Astrocyte (in vitro differentiated cells and primary cell): Measurements from ENCODE around the gene CCDC89.

ENCODE experiments used
- CTCF ChIP-seq: IDR thresholded peaks from 2 replicates; pipeline ENCODE4 v1.5.1; 2011; ENCODE audit warnings: low read depth, mild to moderate bottlenecking, inconsistent platforms, low read length, moderate library complexity; ENCODE audit not compliant: insufficient read depth
- EZH2 ChIP-seq: IDR thresholded peaks from 2 replicates; pipeline ENCODE4 v1.6.1; 2012; ENCODE audit warnings: mild to moderate bottlenecking, low read length, inconsistent platforms; ENCODE audit not compliant: insufficient read depth

DNA sequence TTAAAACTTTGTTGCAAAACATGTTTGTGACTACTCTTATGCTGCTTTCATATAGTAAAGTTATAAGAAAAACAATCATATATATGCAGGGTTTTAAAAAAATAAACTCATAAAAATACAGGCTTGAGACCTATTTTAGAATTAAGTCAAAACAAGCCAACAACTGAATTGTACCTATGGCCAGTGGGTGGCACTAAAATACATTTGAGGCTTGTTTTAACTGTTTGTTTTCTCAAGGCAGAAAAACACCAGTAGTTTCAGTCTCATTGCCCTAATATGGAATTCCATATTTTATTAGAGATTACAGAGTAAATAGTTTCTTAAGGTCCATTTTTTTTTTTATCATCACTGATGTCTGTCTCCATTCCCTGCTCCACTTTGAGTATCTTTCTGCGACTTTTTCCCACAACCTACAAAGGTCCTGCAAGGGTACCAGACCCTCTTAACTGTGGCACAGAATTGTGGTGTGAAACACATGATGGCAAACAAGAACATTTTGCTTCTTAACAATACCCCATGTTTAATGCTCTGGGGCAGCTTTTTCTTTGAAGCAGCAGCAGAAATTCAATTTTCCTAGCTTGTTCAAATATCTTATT is 8.5 kb upstream of the CCDC89 start:
- TF ChIP-seq CTCF (peak; percentile 49), EZH2 (no peak)
